Naive thymus-derived CD8-positive, alpha-beta T cell (primary cell): Measurements from ENCODE around the gene SNX19. TPM values are rescaled to one million over a fixed set of nuclear protein-coding genes. Genes with fewer than 3 reads are reported as not detected.

ENCODE experiments used
- ATAC-seq, 2 donors: fragments of 150-1000 bp; cut with Tn5 transposase in 1 of 2; sonication (Bioruptor Pico), chemical (Tn5 transposase) in 1 of 2; 1 replicate in 1 of 2; 2 replicates in 1 of 2; pipeline ENCODE4 v1.10.0; 2021; ENCODE audit warnings: mild to moderate bottlenecking in 2 of 2, moderate library complexity in 2 of 2
- POLR2A ChIA-PET: fragments of 350-600 bp; sonication (Branson Sonifier 250); formaldehyde crosslinking; loops from one replicate; lab custom pipeline; 2021; ENCODE audit warnings: antibody characterized with exemption; lab: Charles Lee
- DNase-seq, 10 donors: peaks; one replicate each; pipeline versions ENCODE4 v3.0.0 to v3.0.0-alpha.2; 2020 to 2022
- H3K27ac Mint-ChIP-seq, 10 donors: one replicate each; pipeline ENCODE4 v1.8.0; 2020 to 2022; ENCODE audit warnings: mild to moderate bottlenecking in 10 of 10, mixed read lengths in 10 of 10, moderate library complexity in 4 of 10, inconsistent platforms in 1 of 10
- H3K27me3 Mint-ChIP-seq, 5 donors: one replicate each; pipeline ENCODE4 v1.8.0; 2021 to 2022; ENCODE audit warnings: mixed read lengths in 5 of 5
- H3K36me3 Mint-ChIP-seq, 3 donors: one replicate each; pipeline ENCODE4 v1.8.0; 2020 to 2022; ENCODE audit warnings: mixed read lengths in 3 of 3, mild to moderate bottlenecking in 2 of 3, inconsistent platforms in 1 of 3
- H3K4me1 Mint-ChIP-seq, 4 donors: one replicate each; pipeline ENCODE4 v1.8.0; 2021 to 2022; ENCODE audit warnings: mixed read lengths in 4 of 4
- H3K4me3 Mint-ChIP-seq, 10 donors: one replicate each; pipeline ENCODE4 v1.8.0; 2020 to 2022; ENCODE audit warnings: mild to moderate bottlenecking in 10 of 10, mixed read lengths in 10 of 10, moderate library complexity in 6 of 10, inconsistent platforms in 1 of 10
- H3K9me3 Mint-ChIP-seq, 9 donors: one replicate each; pipeline ENCODE4 v1.8.0; 2020 to 2022; ENCODE audit warnings: mixed read lengths in 9 of 9, mild to moderate bottlenecking in 3 of 9, inconsistent platforms in 1 of 9, moderate library complexity in 1 of 9
- polyA plus RNA-seq, 3 donors: library from polyadenylated mRNA; unstranded; fragments of 300-500 nt; fragmentation: Illumina TruSeq; gene quantifications; one replicate each; pipeline ENCODE4 v1.2.3, GENCODE V29; 2021
- total RNA-seq, 8 experiments: library from RNA in 2 of 8; stranded (reverse) in 2 of 8; gene quantifications; one replicate each; pipeline ENCODE4 v1.2.3 and lab custom pipeline; 2021 to 2026

Gene SNX19
- total and polyA plus RNA-seq, 5 experiments from 2014 or later: 12.9 to 66.7 (median 34.1) TPM

- no peak for ATAC-seq
- Mint-ChIP-seq H3K4me3 (no peak overlapping the region), H3K27me3 (no peaks in the 10 kb centered on the region), H3K9me3 (no peaks in the 10 kb centered on the region), H3K27ac (no peak overlapping the region), H3K36me3 (peaks cover 10 to 97% (median 48%) of the 10 kb centered on the region in 3 donors), H3K4me1 (peaks cover 0 to 10% (median 7%) of the 10 kb centered on the region in 4 donors)
- POLR2A ChIA-PET: no interaction called here
- no peak for DNase-seq
Observed at GRCh38 chr11:130902380-130902779, 13.9 kb downstream of the SNX19 start.

GRCh38 chr11:130899106-130899505 is 17.2 kb downstream of the SNX19 start:
- Mint-ChIP-seq H3K4me1 (peaks cover under 1 to 25% (median 4%) of the 10 kb centered on the region in 4 donors), H3K36me3 (peaks cover 2 to 95% (median 26%) of the 10 kb centered on the region in 3 donors), H3K9me3 (no peaks in the 10 kb centered on the region), H3K4me3 (no peak overlapping the region), H3K27me3 (no peaks in the 10 kb centered on the region), H3K27ac (peak overlapping the region in 2 of 10 donors; percentile 34 to 58)
- POLR2A ChIA-PET: no interaction called here
- no peak for ATAC-seq
- DNase-seq: no peak

- Mint-ChIP-seq H3K27ac (peak overlapping the region in 2 of 10 donors; percentile 49 to 77), H3K9me3 (no peaks in the 10 kb centered on the region), H3K27me3 (no peaks in the 10 kb centered on the region), H3K36me3 (peaks cover 8 to 97% (median 35%) of the 10 kb centered on the region in 3 donors), H3K4me3 (no peak overlapping the region), H3K4me1 (peaks cover 1 to 26% (median 4%) of the 10 kb centered on the region in 4 donors)
- DNase-seq: no peak
- no peak for ATAC-seq
- POLR2A ChIA-PET: no interaction called here
Observed at GRCh38 chr11:130897262-130898182, 18.8 kb downstream of the SNX19 start.

- Mint-ChIP-seq H3K9me3 (no peaks in the 10 kb centered on the region), H3K4me1 (peaks cover 1 to 26% (median 4%) of the 10 kb centered on the region in 4 donors), H3K4me3 (no peak overlapping the region), H3K36me3 (peaks cover 8 to 71% (median 24%) of the 10 kb centered on the region in 3 donors), H3K27me3 (no peaks in the 10 kb centered on the region), H3K27ac (peak overlapping the region in 2 of 10 donors; percentile 15 to 63)
- peak; percentile 82 to 93 for ATAC-seq
- POLR2A ChIA-PET: no interaction called here
- peak; percentile 36 to 71 (median 59) for DNase-seq
Observed at GRCh38 chr11:130894322-130895025, 21.8 kb downstream of the SNX19 start.

- peaks cover 1 to 23% (median 4%) of the 10 kb centered on the region in 4 donors for H3K4me1 Mint-ChIP-seq
- ATAC-seq: no peak
- H3K9me3 Mint-ChIP-seq: no peaks in the 10 kb centered on the region
- H3K27me3 Mint-ChIP-seq: no peaks in the 10 kb centered on the region
- H3K4me3 Mint-ChIP-seq: no peak overlapping the region
- peaks cover 8 to 56% (median 23%) of the 10 kb centered on the region in 3 donors for H3K36me3 Mint-ChIP-seq
- peak overlapping the region in 2 of 10 donors; percentile 47 to 72 for H3K27ac Mint-ChIP-seq
- no peak for DNase-seq
- POLR2A ChIA-PET: no interaction called here
Observed at GRCh38 chr11:130892861-130893260, 23.4 kb downstream of the SNX19 start.

GRCh38 chr11:130891326-130891725 is 25.0 kb downstream of the SNX19 start:
- peaks cover 8 to 51% (median 15%) of the 10 kb centered on the region in 3 donors for H3K36me3 Mint-ChIP-seq
- POLR2A ChIA-PET: no interaction called here
- H3K4me1 Mint-ChIP-seq: peaks cover 1 to 19% (median 4%) of the 10 kb centered on the region in 4 donors
- H3K27ac Mint-ChIP-seq: no peak overlapping the region
- no peak overlapping the region for H3K4me3 Mint-ChIP-seq
- no peaks in the 10 kb centered on the region for H3K27me3 Mint-ChIP-seq
- DNase-seq: no peak
- no peaks in the 10 kb centered on the region for H3K9me3 Mint-ChIP-seq
- ATAC-seq: no peak

- no peak for DNase-seq
- POLR2A ChIA-PET: no interaction called here
- H3K4me1 Mint-ChIP-seq: peaks cover 1 to 18% (median 4%) of the 10 kb centered on the region in 4 donors
- H3K27me3 Mint-ChIP-seq: no peaks in the 10 kb centered on the region
- H3K36me3 Mint-ChIP-seq: peaks cover 8 to 51% (median 15%) of the 10 kb centered on the region in 3 donors
- no peak overlapping the region for H3K27ac Mint-ChIP-seq
- no peaks in the 10 kb centered on the region for H3K9me3 Mint-ChIP-seq
- ATAC-seq: no peak
- no peak overlapping the region for H3K4me3 Mint-ChIP-seq
Observed at GRCh38 chr11:130890039-130890745, 26.1 kb downstream of the SNX19 start.

- no peaks in the 10 kb centered on the region for H3K27me3 Mint-ChIP-seq
- no peaks in the 10 kb centered on the region for H3K9me3 Mint-ChIP-seq
- DNase-seq (no peak), ATAC-seq (no peak)
- POLR2A ChIA-PET: no interaction called here
- H3K36me3 Mint-ChIP-seq: peaks cover 8 to 49% (median 12%) of the 10 kb centered on the region in 3 donors
- H3K4me3 Mint-ChIP-seq: no peak overlapping the region
- no peak overlapping the region for H3K27ac Mint-ChIP-seq
- H3K4me1 Mint-ChIP-seq: peaks cover 0 to 6% (median under 1%) of the 10 kb centered on the region in 4 donors
Observed at GRCh38 chr11:130888790-130889189, 27.5 kb downstream of the SNX19 start.

- peak overlapping the region in 2 of 10 donors; percentile 4 to 19 for H3K27ac Mint-ChIP-seq
Observed at GRCh38 chr11:130886704-130887103, 29.6 kb downstream of the SNX19 start.

GRCh38 chr11:130882138-130882551 is 34.1 kb downstream of the SNX19 start:
- POLR2A ChIA-PET: no interaction called here
- H3K9me3 Mint-ChIP-seq: no peaks in the 10 kb centered on the region

More at GRCh38 chr11:130886704-130887103, 29.6 kb downstream of the SNX19 start:
- H3K9me3 Mint-ChIP-seq: no peaks in the 10 kb centered on the region
- H3K36me3 Mint-ChIP-seq: peaks cover 0 to 52% (median 2%) of the 10 kb centered on the region in 3 donors
- H3K27me3 Mint-ChIP-seq: no peaks in the 10 kb centered on the region
- no peak for DNase-seq
- no peak for ATAC-seq
- H3K4me3 Mint-ChIP-seq: no peak overlapping the region
- POLR2A ChIA-PET: no interaction called here
- peaks cover 0 to 6% (median under 1%) of the 10 kb centered on the region in 4 donors for H3K4me1 Mint-ChIP-seq

GRCh38 chr11:130881475-130882137 is 34.7 kb downstream of the SNX19 start:
- Mint-ChIP-seq H3K27me3 (no peaks in the 10 kb centered on the region), H3K27ac (peak overlapping the region in 1 of 10 donors; percentile 68), H3K36me3 (peaks cover 0 to 93% (median 12%) of the 10 kb centered on the region in 3 donors), H3K4me3 (no peak overlapping the region), H3K9me3 (no peaks in the 10 kb centered on the region), H3K4me1 (peaks cover 0 to 2% (median under 1%) of the 10 kb centered on the region in 4 donors)
- ATAC-seq (no peak), DNase-seq (no peak)
- POLR2A ChIA-PET: no interaction called here

More at GRCh38 chr11:130882138-130882551, 34.1 kb downstream of the SNX19 start:
- no peak overlapping the region for H3K4me3 Mint-ChIP-seq
- peaks cover 0 to 6% (median under 1%) of the 10 kb centered on the region in 4 donors for H3K4me1 Mint-ChIP-seq
- H3K27ac Mint-ChIP-seq: peak overlapping the region in 1 of 10 donors; percentile 32
- DNase-seq (no peak), ATAC-seq (no peak)
- H3K27me3 Mint-ChIP-seq: no peaks in the 10 kb centered on the region
- H3K36me3 Mint-ChIP-seq: peaks cover 0 to 91% (median 12%) of the 10 kb centered on the region in 3 donors

- Mint-ChIP-seq H3K27me3 (no peaks in the 10 kb centered on the region), H3K4me3 (no peak overlapping the region), H3K36me3 (peaks cover 0 to 93% (median 12%) of the 10 kb centered on the region in 3 donors), H3K27ac (no peak overlapping the region), H3K4me1 (peaks cover 0 to 3% (median 0%) of the 10 kb centered on the region in 4 donors), H3K9me3 (no peaks in the 10 kb centered on the region)
- ATAC-seq (no peak), DNase-seq (no peak)
- POLR2A ChIA-PET: no interaction called here
Observed at GRCh38 chr11:130879836-130880235, 36.4 kb downstream of the SNX19 start.
